ENCODE results near the gene CACNA2D2. TPM values are rescaled to one million over a fixed set of nuclear protein-coding genes. Genes with fewer than 3 reads are reported as not detected.

The CACNA2D2 gene
- total and polyA plus RNA-seq, 2 of the 13 experiments (the other 11 are each of a cell fraction or from before 2014, with no cell fraction given), result not detected

DNA sequence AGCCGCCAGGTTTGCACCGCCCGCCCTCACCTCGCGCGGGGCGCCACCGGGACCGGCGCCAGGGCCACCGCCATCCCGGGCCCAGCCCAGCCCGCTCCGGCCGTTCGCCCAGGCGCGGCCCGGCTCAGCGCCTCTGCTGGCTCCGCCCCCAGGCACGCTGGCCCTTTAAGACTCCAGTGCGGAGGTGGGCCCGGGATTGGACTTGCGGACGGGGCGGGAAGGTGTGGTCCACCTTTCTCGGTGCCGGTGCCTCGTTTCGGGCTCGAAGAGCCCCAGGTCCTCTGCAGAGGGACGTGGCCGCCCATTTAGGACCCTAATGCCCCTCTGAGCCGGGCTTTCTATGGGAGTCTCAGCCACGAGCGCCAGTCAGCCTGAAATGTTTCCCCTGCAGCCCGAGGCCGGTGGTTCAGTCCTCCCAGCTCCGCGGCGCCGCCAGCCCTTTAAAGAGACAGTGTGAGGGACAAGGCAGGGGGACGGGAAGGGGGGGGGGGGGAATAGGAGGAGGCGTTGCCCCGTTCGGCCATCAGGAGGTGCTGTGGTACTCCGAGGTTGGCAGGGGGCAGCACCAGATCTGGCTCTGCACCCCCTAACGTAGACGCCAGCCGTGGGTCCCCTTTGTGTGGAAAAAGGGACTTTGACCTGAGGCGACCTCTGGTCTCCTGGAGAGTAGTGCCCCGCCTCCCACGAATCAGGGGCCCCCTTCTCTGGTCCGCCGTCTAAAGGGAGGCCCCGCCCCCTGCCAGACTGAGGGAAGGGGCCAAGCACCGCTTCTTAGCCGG is 181.9 kb downstream of the CACNA2D2 start (continued):
- TF ChIP-seq KDM4B (CRISPR knock-in tag; IDR thresholded peaks at IDR 0.05) (0 out of 2 replicates have a peak, but pooled peaks have one; percentile 12), ZFP36 (IDR thresholded peaks at IDR 0.05; ENCODE audit: borderline replicate concordance, low read depth, low read length, partially characterized antibody) (no peak), ZBTB38 (CRISPR knock-in tag; IDR thresholded peaks at IDR 0.05) (no peak), ZNF138 (CRISPR knock-in tag; IDR thresholded peaks at IDR 0.05; ENCODE audit: low read depth) (peak; percentile 55; the same call in 1 of the 2 replicates), SRSF1 (optimal IDR thresholded peaks at IDR 0.05; ENCODE audit: low read depth, low read length) (peak; percentile 21), TOPORS (CRISPR knock-in tag; IDR thresholded peaks at IDR 0.05) (no peak), GABPB1 (CRISPR knock-in tag; IDR thresholded peaks at IDR 0.05) (peak; percentile 42; the same call in 1 of the 2 replicates), ZBTB21 (CRISPR knock-in tag; IDR thresholded peaks at IDR 0.05) (no peak), ZNF350 (CRISPR knock-in tag; IDR thresholded peaks at IDR 0.05; ENCODE audit: borderline replicate concordance, low read depth) (peak; percentile 44), CHD4 (IDR thresholded peaks at IDR 0.05; ENCODE audit: borderline replicate concordance, low read length) (no peak; the same call in 1 of the 2 replicates), RFX1 (IDR thresholded peaks at IDR 0.05) (no peak), ZNF333 (CRISPR knock-in tag; IDR thresholded peaks at IDR 0.05; ENCODE audit: borderline replicate concordance) (no peak), GATAD1 (CRISPR knock-in tag; IDR thresholded peaks at IDR 0.05) (no peak)
- TF ChIP-seq, protein P1, sequence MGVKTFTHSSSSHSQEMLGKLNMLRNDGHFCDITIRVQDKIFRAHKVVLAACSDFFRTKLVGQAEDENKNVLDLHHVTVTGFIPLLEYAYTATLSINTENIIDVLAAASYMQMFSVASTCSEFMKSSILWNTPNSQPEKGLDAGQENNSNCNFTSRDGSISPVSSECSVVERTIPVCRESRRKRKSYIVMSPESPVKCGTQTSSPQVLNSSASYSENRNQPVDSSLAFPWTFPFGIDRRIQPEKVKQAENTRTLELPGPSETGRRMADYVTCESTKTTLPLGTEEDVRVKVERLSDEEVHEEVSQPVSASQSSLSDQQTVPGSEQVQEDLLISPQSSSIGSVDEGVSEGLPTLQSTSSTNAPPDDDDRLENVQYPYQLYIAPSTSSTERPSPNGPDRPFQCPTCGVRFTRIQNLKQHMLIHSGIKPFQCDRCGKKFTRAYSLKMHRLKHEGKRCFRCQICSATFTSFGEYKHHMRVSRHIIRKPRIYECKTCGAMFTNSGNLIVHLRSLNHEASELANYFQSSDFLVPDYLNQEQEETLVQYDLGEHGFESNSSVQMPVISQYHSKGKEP (CRISPR knock-in tag; IDR thresholded peaks at IDR 0.05), result no peak
- TF ChIP-seq, protein P2, sequence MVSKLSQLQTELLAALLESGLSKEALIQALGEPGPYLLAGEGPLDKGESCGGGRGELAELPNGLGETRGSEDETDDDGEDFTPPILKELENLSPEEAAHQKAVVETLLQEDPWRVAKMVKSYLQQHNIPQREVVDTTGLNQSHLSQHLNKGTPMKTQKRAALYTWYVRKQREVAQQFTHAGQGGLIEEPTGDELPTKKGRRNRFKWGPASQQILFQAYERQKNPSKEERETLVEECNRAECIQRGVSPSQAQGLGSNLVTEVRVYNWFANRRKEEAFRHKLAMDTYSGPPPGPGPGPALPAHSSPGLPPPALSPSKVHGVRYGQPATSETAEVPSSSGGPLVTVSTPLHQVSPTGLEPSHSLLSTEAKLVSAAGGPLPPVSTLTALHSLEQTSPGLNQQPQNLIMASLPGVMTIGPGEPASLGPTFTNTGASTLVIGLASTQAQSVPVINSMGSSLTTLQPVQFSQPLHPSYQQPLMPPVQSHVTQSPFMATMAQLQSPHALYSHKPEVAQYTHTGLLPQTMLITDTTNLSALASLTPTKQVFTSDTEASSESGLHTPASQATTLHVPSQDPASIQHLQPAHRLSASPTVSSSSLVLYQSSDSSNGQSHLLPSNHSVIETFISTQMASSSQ (IDR thresholded peaks at IDR 0.05; ENCODE audit: low read depth), result no peak; the same call in 1 of the 2 replicates
- TF ChIP-seq, protein P2 (CRISPR knock-in tag; IDR thresholded peaks at IDR 0.05; ENCODE audit: borderline replicate concordance), result peak; percentile 42; the same call in 1 of the 2 replicates
- TF ChIP-seq, protein P3, sequence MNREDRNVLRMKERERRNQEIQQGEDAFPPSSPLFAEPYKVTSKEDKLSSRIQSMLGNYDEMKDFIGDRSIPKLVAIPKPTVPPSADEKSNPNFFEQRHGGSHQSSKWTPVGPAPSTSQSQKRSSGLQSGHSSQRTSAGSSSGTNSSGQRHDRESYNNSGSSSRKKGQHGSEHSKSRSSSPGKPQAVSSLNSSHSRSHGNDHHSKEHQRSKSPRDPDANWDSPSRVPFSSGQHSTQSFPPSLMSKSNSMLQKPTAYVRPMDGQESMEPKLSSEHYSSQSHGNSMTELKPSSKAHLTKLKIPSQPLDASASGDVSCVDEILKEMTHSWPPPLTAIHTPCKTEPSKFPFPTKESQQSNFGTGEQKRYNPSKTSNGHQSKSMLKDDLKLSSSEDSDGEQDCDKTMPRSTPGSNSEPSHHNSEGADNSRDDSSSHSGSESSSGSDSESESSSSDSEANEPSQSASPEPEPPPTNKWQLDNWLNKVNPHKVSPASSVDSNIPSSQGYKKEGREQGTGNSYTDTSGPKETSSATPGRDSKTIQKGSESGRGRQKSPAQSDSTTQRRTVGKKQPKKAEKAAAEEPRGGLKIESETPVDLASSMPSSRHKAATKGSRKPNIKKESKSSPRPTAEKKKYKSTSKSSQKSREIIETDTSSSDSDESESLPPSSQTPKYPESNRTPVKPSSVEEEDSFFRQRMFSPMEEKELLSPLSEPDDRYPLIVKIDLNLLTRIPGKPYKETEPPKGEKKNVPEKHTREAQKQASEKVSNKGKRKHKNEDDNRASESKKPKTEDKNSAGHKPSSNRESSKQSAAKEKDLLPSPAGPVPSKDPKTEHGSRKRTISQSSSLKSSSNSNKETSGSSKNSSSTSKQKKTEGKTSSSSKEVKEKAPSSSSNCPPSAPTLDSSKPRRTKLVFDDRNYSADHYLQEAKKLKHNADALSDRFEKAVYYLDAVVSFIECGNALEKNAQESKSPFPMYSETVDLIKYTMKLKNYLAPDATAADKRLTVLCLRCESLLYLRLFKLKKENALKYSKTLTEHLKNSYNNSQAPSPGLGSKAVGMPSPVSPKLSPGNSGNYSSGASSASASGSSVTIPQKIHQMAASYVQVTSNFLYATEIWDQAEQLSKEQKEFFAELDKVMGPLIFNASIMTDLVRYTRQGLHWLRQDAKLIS (CRISPR knock-in tag; IDR thresholded peaks at IDR 0.05), result no peak
- TF ChIP-seq, protein P4, sequence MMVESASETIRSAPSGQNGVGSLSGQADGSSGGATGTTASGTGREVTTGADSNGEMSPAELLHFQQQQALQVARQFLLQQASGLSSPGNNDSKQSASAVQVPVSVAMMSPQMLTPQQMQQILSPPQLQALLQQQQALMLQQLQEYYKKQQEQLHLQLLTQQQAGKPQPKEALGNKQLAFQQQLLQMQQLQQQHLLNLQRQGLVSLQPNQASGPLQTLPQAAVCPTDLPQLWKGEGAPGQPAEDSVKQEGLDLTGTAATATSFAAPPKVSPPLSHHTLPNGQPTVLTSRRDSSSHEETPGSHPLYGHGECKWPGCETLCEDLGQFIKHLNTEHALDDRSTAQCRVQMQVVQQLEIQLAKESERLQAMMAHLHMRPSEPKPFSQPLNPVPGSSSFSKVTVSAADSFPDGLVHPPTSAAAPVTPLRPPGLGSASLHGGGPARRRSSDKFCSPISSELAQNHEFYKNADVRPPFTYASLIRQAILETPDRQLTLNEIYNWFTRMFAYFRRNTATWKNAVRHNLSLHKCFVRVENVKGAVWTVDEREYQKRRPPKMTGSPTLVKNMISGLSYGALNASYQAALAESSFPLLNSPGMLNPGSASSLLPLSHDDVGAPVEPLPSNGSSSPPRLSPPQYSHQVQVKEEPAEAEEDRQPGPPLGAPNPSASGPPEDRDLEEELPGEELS (CRISPR knock-in tag; IDR thresholded peaks at IDR 0.05), result peak; percentile 54

Data from HepG2 (cell line).